ENCODE measurements around the gene DPM2. TPM values are rescaled to one million over a fixed set of nuclear protein-coding genes. Genes with fewer than 3 reads are reported as not detected.

The DPM2 gene
- total and polyA plus RNA-seq, 5 donors from 2014 or later = 27.5 to 35.7 (median 30.6) TPM

GRCh38 chr9:127916720-127917581 lies 20.7 kb downstream of the DPM2 start, which contains the start of gene ST6GALNAC4:
Gene ST6GALNAC4, minus strand, starts transcription at chr9:127917041. Its CDS starts 622 bp downstream, at chr9:127916419.
- Mint-ChIP-seq H3K36me3 (peaks cover 13% of the 10 kb centered on the region), H3K9me3 (no peaks in the 10 kb centered on the region), H3K4me1 (peaks cover 0 to 57% (median 31%) of the 10 kb centered on the region in 4 donors), H3K27me3 (no peaks in the 10 kb centered on the region), H3K4me3 (peak within 1 kb of the TSS; percentile 88 to 97 (median 94)), H3K27ac (peak within 1 kb of the TSS; percentile 83 to 96 (median 94))
- Histone ChIP-seq H3K9me3 (ENCODE audit: control insufficient read depth in 2 of 2, low read length in 2 of 2) (no peaks in the 10 kb centered on the region), H3K36me3 (ENCODE audit: control insufficient read depth, insufficient read depth, low read length) (peaks cover 5% of the 10 kb centered on the region), H3K27me3 (ENCODE audit: control insufficient read depth, insufficient read depth, low read length) (no peaks in the 10 kb centered on the region), H3K4me3 (ENCODE audit: low read depth, low read length) (peak within 1 kb of the TSS; percentile 77), H3K27ac (ENCODE audit: insufficient read depth, low read length, poor library complexity, severe bottlenecking) (peak within 1 kb of the TSS; percentile 66), H3K4me1 (ENCODE audit: control insufficient read depth, insufficient read depth, low read length, poor library complexity, severe bottlenecking) (peaks cover 50% of the 10 kb centered on the region)
- ATAC-seq (ENCODE audit: low read depth in 2 of 2) (peak; percentile 93 to 97), DNase-seq (peak; percentile 90 to 93 (median 92))

GRCh38 chr9:127915801-127916719 lies 21.6 kb downstream of the DPM2 start:
- Mint-ChIP-seq H3K9me3 (no peaks in the 10 kb centered on the region), H3K36me3 (peaks cover 17% of the 10 kb centered on the region), H3K4me1 (peaks cover 0 to 60% (median 32%) of the 10 kb centered on the region in 4 donors), H3K27me3 (no peaks in the 10 kb centered on the region), H3K4me3 (peak overlapping the region; percentile 88 to 97 (median 94)), H3K27ac (peak overlapping the region; percentile 83 to 96 (median 94))
- Histone ChIP-seq H3K36me3 (ENCODE audit: control insufficient read depth, insufficient read depth, low read length) (peaks cover 7% of the 10 kb centered on the region), H3K4me3 (ENCODE audit: low read depth, low read length) (peak overlapping the region; percentile 77), H3K4me1 (ENCODE audit: control insufficient read depth, insufficient read depth, low read length, poor library complexity, severe bottlenecking) (peaks cover 48% of the 10 kb centered on the region), H3K27me3 (ENCODE audit: control insufficient read depth, insufficient read depth, low read length) (no peaks in the 10 kb centered on the region), H3K9me3 (ENCODE audit: control insufficient read depth in 2 of 2, low read length in 2 of 2) (no peaks in the 10 kb centered on the region), H3K27ac (ENCODE audit: insufficient read depth, low read length, poor library complexity, severe bottlenecking) (peak overlapping the region; percentile 66)
- DNase-seq (peak in 2 of 3 donors; percentile 65 to 69), ATAC-seq (ENCODE audit: low read depth in 2 of 2) (no peak)

- Histone ChIP-seq H3K27ac (ENCODE audit: insufficient read depth, low read length, poor library complexity, severe bottlenecking) (peak overlapping the region; percentile 66), H3K27me3 (ENCODE audit: control insufficient read depth, insufficient read depth, low read length) (no peaks in the 10 kb centered on the region), H3K36me3 (ENCODE audit: control insufficient read depth, insufficient read depth, low read length) (peaks cover 7% of the 10 kb centered on the region), H3K4me3 (ENCODE audit: low read depth, low read length) (peak overlapping the region; percentile 31), H3K9me3 (ENCODE audit: control insufficient read depth in 2 of 2, low read length in 2 of 2) (no peaks in the 10 kb centered on the region), H3K4me1 (ENCODE audit: control insufficient read depth, insufficient read depth, low read length, poor library complexity, severe bottlenecking) (peaks cover 55% of the 10 kb centered on the region)
- Mint-ChIP-seq H3K4me3 (peak overlapping the region; percentile 88 to 97 (median 94)), H3K27ac (peak overlapping the region; percentile 52 to 96 (median 94)), H3K4me1 (peaks cover 0 to 67% (median 36%) of the 10 kb centered on the region in 4 donors), H3K27me3 (no peaks in the 10 kb centered on the region), H3K36me3 (peaks cover 21% of the 10 kb centered on the region), H3K9me3 (no peaks in the 10 kb centered on the region)
- DNase-seq (no peak), ATAC-seq (ENCODE audit: low read depth in 2 of 2) (no peak)
Measured at GRCh38 chr9:127915325-127915752, 22.3 kb downstream of the DPM2 start.

- Histone ChIP-seq H3K4me3 (ENCODE audit: low read depth, low read length) (no peak overlapping the region), H3K4me1 (ENCODE audit: control insufficient read depth, insufficient read depth, low read length, poor library complexity, severe bottlenecking) (peaks cover 62% of the 10 kb centered on the region), H3K27me3 (ENCODE audit: control insufficient read depth, insufficient read depth, low read length) (no peaks in the 10 kb centered on the region), H3K36me3 (ENCODE audit: control insufficient read depth, insufficient read depth, low read length) (peaks cover 7% of the 10 kb centered on the region), H3K9me3 (ENCODE audit: control insufficient read depth in 2 of 2, low read length in 2 of 2) (no peaks in the 10 kb centered on the region), H3K27ac (ENCODE audit: insufficient read depth, low read length, poor library complexity, severe bottlenecking) (peak overlapping the region; percentile 21)
- no peaks in the 10 kb centered on the region for H3K27me3 Mint-ChIP-seq
- peak overlapping the region in 1 of 4 donors; percentile 48 for H3K4me3 Mint-ChIP-seq
- DNase-seq = no peak
- no peak for ATAC-seq (ENCODE audit: low read depth in 2 of 2)
- peak overlapping the region in 1 of 3 donors; percentile 86 for H3K27ac Mint-ChIP-seq
- H3K4me1 Mint-ChIP-seq = peaks cover 0 to 67% (median 33%) of the 10 kb centered on the region in 4 donors
- peaks cover 21% of the 10 kb centered on the region for H3K36me3 Mint-ChIP-seq
- no peaks in the 10 kb centered on the region for H3K9me3 Mint-ChIP-seq
Measured at GRCh38 chr9:127913682-127914081, 24.0 kb downstream of the DPM2 start.

GRCh38 chr9:127912882-127913281 lies 24.8 kb downstream of the DPM2 start:
- Mint-ChIP-seq H3K36me3 (peaks cover 21% of the 10 kb centered on the region), H3K9me3 (no peaks in the 10 kb centered on the region), H3K4me1 (peaks cover 0 to 60% (median 30%) of the 10 kb centered on the region in 4 donors), H3K4me3 (peak overlapping the region in 2 of 4 donors; percentile 66 to 67), H3K27ac (peak overlapping the region; percentile 20 to 90 (median 69)), H3K27me3 (no peaks in the 10 kb centered on the region)
- Histone ChIP-seq H3K4me1 (ENCODE audit: control insufficient read depth, insufficient read depth, low read length, poor library complexity, severe bottlenecking) (peaks cover 61% of the 10 kb centered on the region), H3K36me3 (ENCODE audit: control insufficient read depth, insufficient read depth, low read length) (peaks cover 7% of the 10 kb centered on the region), H3K9me3 (ENCODE audit: control insufficient read depth in 2 of 2, low read length in 2 of 2) (no peaks in the 10 kb centered on the region), H3K27me3 (ENCODE audit: control insufficient read depth, insufficient read depth, low read length) (no peaks in the 10 kb centered on the region), H3K27ac (ENCODE audit: insufficient read depth, low read length, poor library complexity, severe bottlenecking) (peak overlapping the region; percentile 21), H3K4me3 (ENCODE audit: low read depth, low read length) (no peak overlapping the region)
- no peak for ATAC-seq (ENCODE audit: low read depth in 2 of 2)
- DNase-seq = no peak

- Histone ChIP-seq H3K27me3 (ENCODE audit: control insufficient read depth, insufficient read depth, low read length) (no peaks in the 10 kb centered on the region), H3K4me1 (ENCODE audit: control insufficient read depth, insufficient read depth, low read length, poor library complexity, severe bottlenecking) (peaks cover 58% of the 10 kb centered on the region), H3K27ac (ENCODE audit: insufficient read depth, low read length, poor library complexity, severe bottlenecking) (peak overlapping the region; percentile 73), H3K9me3 (ENCODE audit: control insufficient read depth in 2 of 2, low read length in 2 of 2) (no peaks in the 10 kb centered on the region), H3K4me3 (ENCODE audit: low read depth, low read length) (no peak overlapping the region), H3K36me3 (ENCODE audit: control insufficient read depth, insufficient read depth, low read length) (peaks cover 7% of the 10 kb centered on the region)
- no peaks in the 10 kb centered on the region for H3K27me3 Mint-ChIP-seq
- peaks cover 0 to 57% (median 27%) of the 10 kb centered on the region in 4 donors for H3K4me1 Mint-ChIP-seq
- DNase-seq = no peak
- no peak for ATAC-seq (ENCODE audit: low read depth in 2 of 2)
- peak overlapping the region in 2 of 3 donors; percentile 20 to 94 for H3K27ac Mint-ChIP-seq
- peaks cover 21% of the 10 kb centered on the region for H3K36me3 Mint-ChIP-seq
- peak overlapping the region in 1 of 4 donors; percentile 67 for H3K4me3 Mint-ChIP-seq
- no peaks in the 10 kb centered on the region for H3K9me3 Mint-ChIP-seq
Measured at GRCh38 chr9:127912296-127912695, 25.4 kb downstream of the DPM2 start.

- no peak overlapping the region for H3K4me3 ChIP-seq (ENCODE audit: low read depth, low read length)
- no peaks in the 10 kb centered on the region for H3K27me3 ChIP-seq (ENCODE audit: control insufficient read depth, insufficient read depth, low read length)
- H3K9me3 ChIP-seq (ENCODE audit: control insufficient read depth in 2 of 2, low read length in 2 of 2) = no peaks in the 10 kb centered on the region
- Mint-ChIP-seq H3K4me3 (peak overlapping the region; percentile 36 to 91 (median 76)), H3K9me3 (no peaks in the 10 kb centered on the region), H3K4me1 (peaks cover 4 to 65% (median 28%) of the 10 kb centered on the region in 4 donors), H3K27me3 (no peaks in the 10 kb centered on the region), H3K36me3 (peaks cover 21% of the 10 kb centered on the region), H3K27ac (peak overlapping the region; percentile 94 to 98 (median 95))
- DNase-seq (peak in 1 of 3 donors; percentile 39), ATAC-seq (ENCODE audit: low read depth in 2 of 2) (no peak)
- peaks cover 61% of the 10 kb centered on the region for H3K4me1 ChIP-seq (ENCODE audit: control insufficient read depth, insufficient read depth, low read length, poor library complexity, severe bottlenecking)
- H3K27ac ChIP-seq (ENCODE audit: insufficient read depth, low read length, poor library complexity, severe bottlenecking) = peak overlapping the region; percentile 73
- peaks cover 7% of the 10 kb centered on the region for H3K36me3 ChIP-seq (ENCODE audit: control insufficient read depth, insufficient read depth, low read length)
Measured at GRCh38 chr9:127910613-127911205, 26.9 kb downstream of the DPM2 start.
